ACC112 (cell line): ENCODE results near the gene ANKS1A.
A peak's percentile ranks its signal among the peaks of the same experiment; 100 is the strongest.

ENCODE experiments used
- H2AFZ ChIP-seq: fragments of 200-600 bp; sonication (generic); one replicate; pipeline ENCODE4 v1.6.0; 2017; ENCODE audit warnings: antibody characterized with exemption, low read length; ENCODE audit not compliant: unreplicated experiment
- H3K27ac ChIP-seq: fragments of 200-600 bp; sonication (generic); 2 replicates; pipeline ENCODE4 v1.5.1; 2014; ENCODE audit warnings: low read depth, mild to moderate bottlenecking, antibody characterized with exemption, low read length, moderate library complexity
- H3K27me3 ChIP-seq: fragments of 200-600 bp; sonication (generic); 2 replicates; pipeline ENCODE4 v1.6.1; 2014; ENCODE audit warnings: mild to moderate bottlenecking, antibody characterized with exemption, low read length, moderate library complexity, mixed read lengths; ENCODE audit not compliant: insufficient read depth
- H3K36me3 ChIP-seq: fragments of 200-600 bp; sonication (generic); 2 replicates; pipeline ENCODE4 v1.6.1; 2016; ENCODE audit warnings: mild to moderate bottlenecking, antibody characterized with exemption, low read length, moderate library complexity, mixed read lengths; ENCODE audit not compliant: insufficient read depth
- H3K4me1 ChIP-seq: fragments of 200-600 bp; sonication (generic); one replicate; pipeline ENCODE4 v1.6.1; 2016; ENCODE audit warnings: low read length, mixed read lengths; ENCODE audit not compliant: insufficient read depth, unreplicated experiment, control insufficient read depth
- H3K4me3 ChIP-seq: fragments of 200-600 bp; sonication (generic); 2 replicates; pipeline ENCODE4 v1.5.1; 2014; ENCODE audit warnings: mild to moderate bottlenecking, low read depth, low read length
- H3K79me2 ChIP-seq: fragments of 200-600 bp; sonication (generic); one replicate; pipeline ENCODE4 v1.6.0; 2016; ENCODE audit warnings: low read length; ENCODE audit not compliant: control insufficient read depth, unreplicated experiment, insufficient read depth

Gene ANKS1A

DNA sequence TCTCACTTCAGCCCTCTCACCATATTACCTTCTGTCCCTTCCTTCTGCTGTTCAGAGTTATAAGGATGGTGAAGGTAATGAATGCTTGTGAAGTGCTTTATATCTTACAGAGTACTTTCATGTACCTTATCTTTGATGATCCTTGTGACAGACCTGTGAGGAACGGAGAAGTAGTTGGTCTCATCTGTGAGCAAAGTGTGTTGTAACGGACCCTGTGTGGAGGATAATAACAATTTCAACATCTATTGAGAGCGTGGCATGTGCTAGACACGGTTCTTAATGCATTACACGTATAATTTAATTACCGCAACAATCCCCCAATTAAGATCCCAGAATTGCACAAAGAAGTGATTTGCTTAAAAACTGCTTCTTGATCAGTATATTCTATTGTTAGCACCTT, 124.6 kb downstream of the ANKS1A start:
- Histone ChIP-seq H3K27me3 (no peaks in the 10 kb centered on the region), H2AFZ (no peak overlapping the region), H3K27ac (no peak overlapping the region), H3K4me1 (peaks cover 37% of the 10 kb centered on the region), H3K36me3 (no peaks in the 10 kb centered on the region), H3K4me3 (no peak overlapping the region), H3K79me2 (no peaks in the 10 kb centered on the region)

DNA sequence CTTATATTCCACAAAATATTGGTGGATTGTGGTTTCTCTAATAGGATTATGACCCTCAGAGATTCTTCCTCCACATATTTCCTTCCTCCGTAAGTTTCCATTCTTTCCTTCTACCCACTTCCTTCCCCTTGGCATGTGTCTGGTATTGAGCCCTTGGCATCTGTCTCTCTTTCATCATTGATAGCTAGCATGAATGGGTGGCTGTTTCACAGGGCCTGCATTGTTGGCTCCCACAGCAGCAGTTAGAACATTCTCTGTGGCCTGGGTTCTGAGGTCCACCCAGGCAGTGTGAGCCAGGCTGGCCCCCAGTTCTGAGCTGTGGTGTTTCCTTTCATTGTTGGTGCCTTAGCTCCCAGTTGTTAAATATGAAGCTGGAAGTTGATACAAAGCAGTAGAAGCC, 125.3 kb downstream of the ANKS1A start:
- Histone ChIP-seq H3K36me3 (no peaks in the 10 kb centered on the region), H3K79me2 (no peaks in the 10 kb centered on the region), H3K27me3 (no peaks in the 10 kb centered on the region), H2AFZ (no peak overlapping the region), H3K27ac (peak overlapping the region; percentile 53), H3K4me3 (no peak overlapping the region), H3K4me1 (peaks cover 37% of the 10 kb centered on the region)

DNA sequence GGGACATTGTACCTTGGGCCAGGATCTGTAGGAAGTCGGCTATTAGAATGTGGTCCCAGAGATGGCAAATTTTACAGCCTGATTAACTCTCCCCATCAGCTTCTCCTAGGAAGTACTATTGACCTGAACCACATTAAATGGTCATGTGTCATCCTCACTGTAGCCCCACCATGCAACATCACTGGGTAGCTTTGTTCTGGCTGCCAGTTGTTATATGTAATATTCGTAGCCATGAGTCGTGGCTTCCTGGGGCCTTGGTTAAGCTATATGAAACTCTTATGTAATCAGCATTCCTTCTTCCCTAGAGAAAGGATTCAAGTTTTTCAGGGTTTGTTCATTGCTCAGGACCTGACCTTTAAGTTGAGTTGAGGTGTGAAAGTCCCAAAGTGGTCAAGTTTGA, 125.7 kb downstream of the ANKS1A start:
- no peak overlapping the region for H3K4me3 ChIP-seq
- peaks cover 37% of the 10 kb centered on the region for H3K4me1 ChIP-seq
- H3K79me2 ChIP-seq: no peaks in the 10 kb centered on the region
- no peaks in the 10 kb centered on the region for H3K36me3 ChIP-seq
- no peaks in the 10 kb centered on the region for H3K27me3 ChIP-seq
- peak overlapping the region; percentile 53 for H3K27ac ChIP-seq
- no peak overlapping the region for H2AFZ ChIP-seq

DNA sequence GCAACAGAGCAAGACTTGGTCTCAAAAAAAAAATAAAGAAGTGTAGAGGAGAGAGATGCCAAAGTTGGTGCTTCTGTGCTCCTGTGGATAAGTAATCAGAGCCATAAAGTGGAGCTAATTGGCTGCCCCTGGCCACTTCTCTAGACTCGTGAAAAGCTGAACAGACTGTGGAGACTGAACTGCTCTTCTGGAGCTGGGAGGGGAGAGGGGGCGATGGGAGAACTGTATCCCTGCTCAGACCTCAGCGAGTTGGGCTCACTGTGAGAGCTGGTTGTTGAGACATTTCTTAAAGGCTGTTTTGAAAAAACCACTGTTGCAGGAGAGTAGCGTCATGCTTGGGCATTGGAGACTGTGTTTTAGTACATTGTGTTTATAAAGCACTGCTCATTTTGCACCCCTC, 126.4 kb downstream of the ANKS1A start:
- Histone ChIP-seq H3K27me3 (no peaks in the 10 kb centered on the region), H3K79me2 (no peaks in the 10 kb centered on the region), H3K27ac (peak overlapping the region; percentile 35; the same call in 1 of the 2 replicates), H2AFZ (no peak overlapping the region), H3K36me3 (no peaks in the 10 kb centered on the region), H3K4me1 (peaks cover 37% of the 10 kb centered on the region), H3K4me3 (no peak overlapping the region)

DNA sequence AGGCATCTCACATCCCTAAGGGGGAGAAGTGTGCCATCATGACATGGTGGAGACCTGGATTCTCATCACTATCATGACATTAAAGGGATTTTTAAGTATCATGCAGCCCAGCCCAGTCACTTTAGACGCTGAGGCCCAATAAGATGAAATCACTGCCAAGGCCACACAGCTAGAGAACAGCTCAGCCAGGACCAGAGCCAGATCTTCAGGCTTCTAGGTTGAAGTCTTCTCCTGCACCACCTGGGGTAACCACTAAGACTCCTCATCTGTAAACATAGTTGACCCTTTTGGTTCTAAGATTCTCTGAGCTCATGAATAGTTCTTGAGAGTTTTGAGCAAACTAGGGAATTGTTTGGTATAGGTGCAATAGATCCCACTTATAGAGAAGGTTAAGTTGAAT, 126.9 kb downstream of the ANKS1A start:
- H2AFZ ChIP-seq: no peak overlapping the region
- H3K27ac ChIP-seq: no peak overlapping the region
- H3K27me3 ChIP-seq: no peaks in the 10 kb centered on the region
- peaks cover 37% of the 10 kb centered on the region for H3K4me1 ChIP-seq
- H3K36me3 ChIP-seq: no peaks in the 10 kb centered on the region
- H3K4me3 ChIP-seq: no peak overlapping the region
- no peaks in the 10 kb centered on the region for H3K79me2 ChIP-seq

DNA sequence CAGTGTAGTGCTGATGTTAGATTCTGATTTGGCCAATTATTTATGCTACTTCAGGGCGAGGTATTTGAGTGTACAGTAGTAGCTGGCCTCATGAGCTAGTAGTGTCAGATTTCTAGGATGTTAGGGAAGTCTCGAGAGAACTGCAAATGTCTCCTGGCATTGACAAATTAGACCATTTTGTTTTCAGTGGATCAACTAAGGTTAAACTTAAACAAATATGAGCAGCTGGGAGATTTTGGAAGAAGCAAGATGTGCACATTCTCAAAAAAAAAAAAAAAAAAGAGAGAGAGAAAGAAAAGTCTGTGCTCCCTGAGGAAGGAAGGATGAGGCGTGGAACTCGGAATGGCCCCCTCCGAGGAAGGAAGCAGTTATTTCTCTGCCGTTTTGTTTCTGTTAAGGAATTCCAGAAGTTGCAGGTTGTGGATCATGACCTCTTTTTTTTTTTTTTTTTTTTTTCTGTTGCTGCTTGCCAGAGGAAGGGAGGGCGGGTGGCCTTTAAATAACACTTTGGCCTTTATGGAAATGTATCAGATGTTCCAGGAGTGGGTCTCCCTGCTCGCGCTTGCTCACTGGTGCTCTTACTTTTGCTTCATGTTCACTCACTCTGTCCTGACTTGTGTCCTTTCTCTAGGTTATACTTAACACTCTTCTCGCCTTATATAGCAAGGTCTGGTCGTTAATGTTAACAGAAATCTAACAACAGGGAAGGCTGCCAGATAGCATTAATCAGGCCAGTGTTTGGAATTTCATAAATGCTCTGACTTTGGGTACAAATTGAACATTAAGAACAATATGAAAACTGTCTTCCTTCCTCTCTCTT, 127.7 kb downstream of the ANKS1A start:
- H3K27me3 ChIP-seq: no peaks in the 10 kb centered on the region
- H3K36me3 ChIP-seq: no peaks in the 10 kb centered on the region
- peak overlapping the region; percentile 40; the same call in 1 of the 2 replicates for H3K4me3 ChIP-seq
- H2AFZ ChIP-seq: no peak overlapping the region
- peak overlapping the region; percentile 16; the same call in 1 of the 2 replicates for H3K27ac ChIP-seq
- peaks cover 37% of the 10 kb centered on the region for H3K4me1 ChIP-seq
- no peaks in the 10 kb centered on the region for H3K79me2 ChIP-seq

DNA sequence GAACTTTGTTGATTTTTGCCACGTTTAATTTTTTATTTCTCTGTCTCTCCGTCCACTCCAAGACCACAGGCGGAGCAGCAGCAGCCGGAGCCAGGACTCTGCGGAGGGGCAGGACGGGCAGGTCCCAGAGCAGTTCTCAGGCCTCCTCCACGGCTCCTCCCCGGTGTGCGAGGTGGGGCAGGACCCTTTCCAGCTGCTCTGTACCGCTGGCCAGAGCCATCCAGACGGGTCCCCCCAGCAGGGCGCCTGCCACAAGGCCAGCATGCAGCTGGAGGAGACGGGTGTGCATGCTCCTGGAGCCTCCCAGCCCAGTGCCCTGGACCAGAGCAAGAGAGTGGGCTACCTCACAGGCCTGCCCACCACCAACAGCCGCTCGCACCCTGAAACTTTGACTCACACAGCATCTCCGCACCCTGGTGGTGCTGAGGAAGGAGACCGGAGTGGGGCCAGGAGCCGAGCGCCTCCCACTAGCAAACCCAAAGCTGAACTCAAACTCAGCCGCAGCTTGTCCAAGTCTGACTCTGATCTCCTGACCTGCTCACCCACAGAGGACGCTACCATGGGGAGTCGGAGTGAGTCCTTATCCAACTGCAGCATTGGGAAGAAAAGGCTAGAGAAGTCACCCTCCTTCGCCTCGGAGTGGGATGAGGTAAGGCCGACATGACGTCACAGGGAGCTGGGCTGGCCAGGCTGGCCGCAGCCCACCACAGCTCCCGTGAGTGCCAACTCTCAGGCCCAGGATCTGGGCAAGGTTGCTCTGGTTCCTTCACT, 128.5 kb downstream of the ANKS1A start:
- Histone ChIP-seq H3K4me1 (peaks cover 37% of the 10 kb centered on the region), H3K27me3 (no peaks in the 10 kb centered on the region), H3K27ac (no peak overlapping the region), H2AFZ (no peak overlapping the region), H3K79me2 (no peaks in the 10 kb centered on the region), H3K4me3 (peak overlapping the region; percentile 40; the same call in 1 of the 2 replicates), H3K36me3 (no peaks in the 10 kb centered on the region)

DNA sequence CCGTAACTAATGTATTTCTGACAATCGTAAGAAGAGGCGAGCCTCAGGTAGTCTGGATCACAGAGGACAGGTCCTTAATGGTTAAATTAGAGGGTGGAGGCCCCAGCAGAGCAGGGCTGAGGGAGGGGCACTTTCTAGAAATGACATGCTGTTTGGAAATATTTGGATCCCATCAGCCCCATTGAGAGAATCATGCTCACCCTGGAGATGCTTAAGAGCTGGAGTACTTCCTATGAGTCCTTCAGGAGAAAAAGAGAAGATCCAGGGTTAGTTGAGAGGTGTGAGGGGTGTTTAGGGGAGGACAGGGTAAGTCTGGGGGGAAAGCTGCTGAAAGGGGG, 129.1 kb downstream of the ANKS1A start:
- Histone ChIP-seq H3K79me2 (no peaks in the 10 kb centered on the region), H3K4me3 (no peak overlapping the region), H3K4me1 (peaks cover 37% of the 10 kb centered on the region), H3K36me3 (no peaks in the 10 kb centered on the region), H3K27ac (no peak overlapping the region), H3K27me3 (no peaks in the 10 kb centered on the region), H2AFZ (no peak overlapping the region)

DNA sequence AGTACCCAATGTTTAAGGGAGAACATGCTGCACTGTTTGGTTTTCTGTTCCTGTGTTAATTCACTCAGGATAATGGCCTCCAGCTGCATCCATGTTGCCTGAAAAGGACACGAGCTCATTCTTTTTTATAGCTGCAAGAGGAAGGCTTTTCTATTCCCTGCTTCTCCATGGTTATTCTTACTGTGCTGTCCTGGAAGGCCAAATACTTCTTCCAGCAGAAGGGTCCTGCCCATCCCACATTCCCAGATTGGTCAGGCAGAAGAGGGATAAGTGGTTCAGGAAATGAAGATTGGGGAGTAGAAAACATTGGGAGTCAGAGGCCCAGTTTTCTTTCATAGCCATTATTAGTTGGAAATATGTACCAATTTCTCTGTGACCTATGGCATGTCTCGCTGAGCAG, 129.7 kb downstream of the ANKS1A start:
- H2AFZ ChIP-seq: no peak overlapping the region
- H3K4me1 ChIP-seq: peaks cover 37% of the 10 kb centered on the region
- H3K79me2 ChIP-seq: no peaks in the 10 kb centered on the region
- no peak overlapping the region for H3K27ac ChIP-seq
- no peak overlapping the region for H3K4me3 ChIP-seq
- no peaks in the 10 kb centered on the region for H3K27me3 ChIP-seq
- no peaks in the 10 kb centered on the region for H3K36me3 ChIP-seq

DNA sequence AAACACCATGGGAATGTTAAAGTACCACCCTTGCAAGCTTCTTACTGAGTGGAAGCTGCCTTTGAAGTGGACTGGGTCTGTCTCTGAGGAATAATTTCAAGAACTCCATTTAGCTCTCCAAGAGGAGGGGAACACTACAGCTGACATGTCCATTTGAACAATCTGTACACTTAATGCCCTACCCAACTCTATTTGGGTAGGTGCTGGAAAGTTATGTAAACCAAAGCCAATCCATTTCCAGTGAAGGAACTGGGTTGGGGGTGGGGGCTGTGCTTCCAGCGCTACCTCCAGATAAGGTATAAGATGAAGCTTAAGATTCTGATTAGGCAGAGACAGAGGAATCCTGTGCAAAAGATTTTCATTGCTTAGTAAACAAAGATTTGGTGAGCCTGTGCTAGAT, 130.1 kb downstream of the ANKS1A start:
- Histone ChIP-seq H3K4me3 (no peak overlapping the region), H2AFZ (no peak overlapping the region), H3K27ac (no peak overlapping the region), H3K36me3 (no peaks in the 10 kb centered on the region), H3K27me3 (no peaks in the 10 kb centered on the region), H3K79me2 (no peaks in the 10 kb centered on the region), H3K4me1 (peaks cover 37% of the 10 kb centered on the region)

DNA sequence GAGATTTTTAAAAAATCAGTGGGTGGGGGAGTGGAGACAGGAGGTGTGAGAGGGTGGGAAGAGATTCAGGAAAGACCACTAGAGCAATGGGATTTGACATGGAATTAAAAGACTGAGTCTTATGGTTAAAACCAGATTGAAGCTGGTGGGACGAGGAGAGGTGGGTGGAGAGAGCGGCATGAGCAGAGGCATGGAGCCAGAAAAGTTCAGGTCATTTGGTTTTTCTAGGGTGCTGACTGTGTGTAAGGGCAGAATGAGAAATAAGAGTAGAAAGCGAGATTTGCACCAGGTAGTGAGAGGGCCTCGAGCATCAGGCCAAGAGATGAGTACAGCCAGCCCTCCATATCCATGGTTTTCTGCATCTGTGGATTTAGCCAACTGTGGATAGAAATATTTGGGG, 130.8 kb downstream of the ANKS1A start:
- no peaks in the 10 kb centered on the region for H3K79me2 ChIP-seq
- H3K27me3 ChIP-seq: no peaks in the 10 kb centered on the region
- H3K4me3 ChIP-seq: no peak overlapping the region
- no peak overlapping the region for H3K27ac ChIP-seq
- H3K36me3 ChIP-seq: no peaks in the 10 kb centered on the region
- H3K4me1 ChIP-seq: peaks cover 36% of the 10 kb centered on the region
- H2AFZ ChIP-seq: no peak overlapping the region
